Head of caudate nucleus (tissue), 42 donors: ENCODE measurements around the gene GPM6B.
A peak's percentile ranks its signal among the peaks of the same experiment; 100 is the strongest.
"Not testable (repeated sequence)": the region's sequence is repeated elsewhere in the genome, so short reads cannot be mapped to it uniquely, and the experiment has no call there.

Source experiments
- DNase-seq, 42 donors: peaks; one replicate each; pipeline versions ENCODE4 v3.0.0 to v3.0.0-alpha.2; 2020 to 2021; ENCODE audit warnings: mixed read lengths in 7 of 42
- intact Hi-C: fragments of 100-400 bp; cut with DNase I; formaldehyde crosslinking; loops from one replicate; pipeline ENCODE4 v1.15.0; 2022

The GPM6B gene

DNA sequence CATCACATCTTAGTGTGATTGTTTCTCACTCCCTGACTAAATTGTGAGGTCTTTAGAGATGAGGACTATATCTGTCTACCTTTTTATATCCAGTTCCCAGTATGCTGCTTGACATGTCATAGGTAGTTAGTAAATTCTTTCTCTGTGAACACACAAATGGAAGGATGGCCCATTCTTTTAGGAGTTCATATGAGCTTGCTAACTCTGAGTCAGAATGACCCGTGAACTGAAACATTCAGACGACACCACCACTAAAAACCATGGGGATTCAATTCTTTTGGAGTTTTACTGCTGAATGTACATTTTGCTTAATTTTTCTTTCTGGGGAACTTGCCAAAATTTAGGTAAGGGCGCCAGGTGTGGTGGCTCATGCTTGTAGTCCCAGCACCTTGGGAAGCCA, 68.4 kb downstream of the GPM6B start:
- DNase-seq = no peak
- intact Hi-C loops = loop anchor here (5.0 kb wide), 1 partner anchor 91 kb away; no protein-coding TSS in a partner anchor

DNA sequence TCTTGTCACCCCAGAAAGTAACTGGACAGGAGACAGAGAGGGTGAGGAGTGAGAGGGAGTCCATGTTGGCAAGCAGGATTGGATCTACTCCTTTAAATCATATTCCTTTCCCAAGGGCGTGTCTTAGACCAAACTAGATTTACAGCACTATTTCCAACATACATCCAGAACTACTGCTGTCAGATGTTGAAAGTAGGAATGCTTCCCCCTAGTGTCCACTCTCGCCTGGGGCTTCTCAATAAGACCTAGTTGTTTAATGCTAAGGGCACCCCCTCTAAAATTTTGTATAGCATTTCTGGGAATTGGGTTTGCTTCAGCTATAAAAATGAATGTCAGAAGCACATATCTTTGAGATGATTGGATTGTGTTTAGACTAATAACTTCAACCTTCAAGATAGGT, 69.1 kb downstream of the GPM6B start:
- intact Hi-C loops = loop anchor here (5.0 kb wide), 1 partner anchor 91 kb away; no protein-coding TSS in a partner anchor
- peak in 25 of 42 donors; percentile 12 to 79 (median 47) for DNase-seq

DNA sequence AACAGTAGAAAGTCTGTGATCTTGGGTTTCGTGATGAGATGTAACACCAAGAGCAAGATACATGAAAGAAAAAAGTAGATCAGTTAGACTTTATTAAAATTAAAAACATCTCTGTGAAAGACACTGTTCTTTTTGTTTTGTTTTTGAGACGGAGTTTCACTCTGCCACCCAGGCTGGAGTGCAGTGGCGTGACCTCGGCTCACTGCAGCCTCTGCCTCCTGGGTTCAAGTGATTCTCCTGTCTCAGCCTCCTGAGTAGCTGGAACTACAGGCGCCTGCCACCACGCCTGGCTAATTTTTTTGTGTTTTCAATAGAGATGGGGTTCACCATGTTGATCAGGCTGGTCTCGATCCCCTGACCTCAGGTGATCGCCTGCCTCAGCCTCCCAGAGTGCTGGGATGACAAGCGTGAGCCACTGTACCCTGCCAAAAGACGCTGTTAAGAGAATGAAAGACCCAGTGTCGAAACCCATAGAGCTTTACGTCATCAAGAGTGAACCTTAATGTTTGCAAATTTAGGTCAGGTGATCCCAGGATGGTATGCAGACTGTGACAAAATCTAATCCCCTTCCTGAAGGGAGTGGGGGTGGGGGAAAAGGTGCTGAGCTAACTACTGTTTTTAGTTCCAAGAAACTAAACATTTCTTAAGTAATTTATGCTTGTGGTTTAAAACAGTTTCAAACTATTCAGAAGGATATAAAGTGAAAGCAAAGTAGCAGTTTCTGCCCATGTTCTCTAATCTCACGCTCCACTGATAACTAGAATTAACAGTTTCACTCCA, 74.3 kb downstream of the GPM6B start:
- intact Hi-C loops = no loop called here
- no peak for DNase-seq

DNA sequence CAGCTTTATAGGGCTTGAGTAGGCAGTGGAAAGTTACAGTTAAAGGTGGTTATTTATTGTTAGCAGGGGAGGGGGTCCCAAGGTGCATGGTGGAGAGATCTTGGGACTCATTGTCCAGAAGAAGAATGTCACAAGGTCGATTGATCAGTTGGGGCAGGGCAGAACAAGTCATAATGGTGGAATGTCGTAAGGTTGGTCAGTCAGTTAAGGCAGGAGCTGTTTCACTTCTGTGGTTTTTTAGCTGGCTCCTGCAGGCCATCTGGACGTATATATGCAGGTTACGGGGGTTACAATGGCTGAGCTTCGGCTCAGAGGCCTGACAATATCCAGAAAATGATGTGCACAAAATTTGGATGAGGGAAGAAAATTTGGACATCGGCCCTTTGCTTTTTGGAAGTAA, 75.2 kb downstream of the GPM6B start:
- DNase-seq = no peak
- intact Hi-C loops = no loop called here

DNA sequence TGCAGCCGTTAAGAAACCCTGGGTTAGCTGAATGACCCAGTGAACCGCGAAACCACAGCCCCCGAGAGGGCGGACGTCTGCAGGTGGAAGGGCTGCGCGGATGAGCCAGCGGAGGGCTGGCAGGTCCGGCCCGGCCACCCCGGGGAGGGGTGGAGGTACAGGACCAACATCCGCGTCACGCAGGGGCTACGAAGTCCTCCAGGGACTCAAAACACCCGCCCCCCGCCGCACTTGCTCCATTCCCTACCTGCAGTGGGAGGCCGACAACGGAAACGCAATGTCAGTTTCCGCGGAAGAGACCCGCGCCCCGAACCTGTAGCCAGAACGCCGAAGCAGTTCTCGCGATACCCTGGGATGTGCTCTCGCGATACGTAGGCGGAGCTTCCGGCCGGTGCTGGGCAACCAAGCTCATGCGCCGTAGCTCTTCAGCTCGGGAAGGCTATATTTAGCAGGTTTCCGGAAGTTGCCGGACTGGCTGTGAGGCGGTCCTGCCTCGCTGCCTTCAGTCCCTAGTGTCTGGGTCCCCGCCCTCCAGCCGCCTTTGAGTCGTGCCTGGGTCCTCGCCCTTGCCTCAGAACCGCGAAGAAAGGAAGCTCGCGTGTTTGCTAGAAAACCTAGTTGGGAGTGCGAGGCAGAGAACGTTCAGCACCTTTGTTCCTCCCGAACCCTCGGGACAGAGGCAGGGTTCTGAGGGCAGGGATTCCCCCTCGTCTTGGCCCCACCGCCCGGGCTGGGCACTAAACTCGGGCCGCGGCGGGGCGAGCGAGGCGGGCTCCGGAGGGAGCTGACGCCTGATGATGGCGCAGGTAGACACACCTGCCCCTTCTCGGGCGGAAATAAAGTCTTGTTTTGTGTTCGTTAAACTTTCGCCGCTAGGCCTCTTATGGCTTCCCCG, 82.4 kb downstream of the GPM6B start, which contains the start of the genes OFD1 and TRAPPC2:
Gene OFD1 (plus strand): TSS at position 471 of the 895 bp plus-strand sequence. CDS start 324 bp downstream, at position 795.
Gene TRAPPC2 (minus strand): TSS at position 343 of the 895 bp plus-strand sequence. CDS start 14,657 bp downstream, outside the sequence.
- intact Hi-C loops = no loop called here
- DNase-seq = peak; percentile 79 to 95 (median 89)

DNA sequence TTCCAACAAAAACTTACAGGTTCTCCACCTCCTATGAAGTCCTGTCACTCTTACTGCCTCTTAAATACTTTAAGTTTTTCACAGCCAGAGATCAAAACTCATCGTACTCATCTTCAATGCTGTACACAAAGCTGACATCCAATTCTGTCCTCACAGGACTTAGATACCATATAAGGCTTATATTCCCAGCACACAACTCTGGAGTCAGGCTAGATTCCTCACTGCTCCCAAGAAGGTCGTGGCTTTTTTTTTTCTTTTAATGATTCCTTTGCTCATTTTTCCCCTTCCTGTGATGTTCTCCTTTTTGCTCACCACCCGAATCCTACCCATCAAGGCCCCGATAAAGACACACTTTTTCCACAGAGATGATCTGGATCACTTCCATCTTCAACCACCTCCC, 83.4 kb downstream of the GPM6B start:
- DNase-seq = no peak
- intact Hi-C loops = no loop called here

DNA sequence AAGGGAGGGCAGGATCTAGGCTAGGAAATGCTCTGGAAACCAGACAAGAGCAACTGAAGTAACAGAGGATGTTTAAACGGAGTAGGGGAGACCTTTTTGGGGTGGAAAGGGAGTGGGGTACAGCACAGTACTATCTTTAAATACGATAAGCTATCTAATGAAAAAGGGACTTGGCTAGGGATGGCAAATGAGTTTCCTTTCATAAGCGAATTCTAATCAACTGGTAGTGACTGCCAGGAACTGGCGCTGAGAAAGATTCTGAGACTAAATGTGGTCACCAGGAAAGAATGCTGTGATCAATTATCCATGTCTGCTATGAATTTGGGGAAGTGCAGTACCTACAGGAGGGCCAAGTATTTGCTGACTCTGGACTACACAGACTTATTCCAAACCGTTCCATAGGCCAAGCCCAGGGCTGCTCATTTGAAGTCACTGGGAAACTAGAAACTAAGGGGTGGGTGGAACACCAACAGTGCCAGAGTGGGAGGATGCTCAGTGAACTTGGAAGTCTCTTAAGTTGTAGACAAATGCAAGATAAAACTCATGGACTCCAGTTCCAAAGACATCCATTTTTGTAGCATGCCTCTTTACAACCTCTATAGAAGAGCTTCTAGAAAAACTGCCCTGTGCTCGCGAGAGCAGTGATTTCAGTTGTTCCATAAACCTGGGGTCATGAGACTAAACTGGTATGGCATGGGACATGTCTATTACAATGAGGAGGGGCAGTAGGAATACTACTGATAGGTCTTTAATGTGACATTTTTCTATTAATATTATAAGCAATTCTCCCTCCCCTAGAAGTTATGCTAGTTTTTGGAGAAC, 84.4 kb downstream of the GPM6B start:
- intact Hi-C loops = no loop called here
- no peak for DNase-seq

DNA sequence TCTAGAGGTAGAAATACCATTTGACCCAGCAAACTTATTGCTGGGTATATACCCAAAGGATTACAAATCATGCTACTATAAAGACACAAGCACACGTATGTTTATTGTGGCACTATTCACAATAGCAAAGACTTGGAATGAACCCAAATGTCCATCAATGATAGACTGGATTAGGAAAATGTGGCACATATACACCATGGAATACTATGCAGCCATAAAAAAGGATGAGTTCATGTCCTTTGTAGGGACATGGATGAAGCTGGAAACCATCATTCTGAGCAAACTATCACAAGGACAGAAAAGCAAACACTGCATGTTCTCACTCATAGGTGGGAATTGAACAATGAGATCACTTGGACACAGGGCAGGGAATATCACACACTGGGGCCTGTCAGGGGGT, 86.4 kb downstream of the GPM6B start:
- DNase-seq, intact Hi-C loops: not testable (repeated sequence)

DNA sequence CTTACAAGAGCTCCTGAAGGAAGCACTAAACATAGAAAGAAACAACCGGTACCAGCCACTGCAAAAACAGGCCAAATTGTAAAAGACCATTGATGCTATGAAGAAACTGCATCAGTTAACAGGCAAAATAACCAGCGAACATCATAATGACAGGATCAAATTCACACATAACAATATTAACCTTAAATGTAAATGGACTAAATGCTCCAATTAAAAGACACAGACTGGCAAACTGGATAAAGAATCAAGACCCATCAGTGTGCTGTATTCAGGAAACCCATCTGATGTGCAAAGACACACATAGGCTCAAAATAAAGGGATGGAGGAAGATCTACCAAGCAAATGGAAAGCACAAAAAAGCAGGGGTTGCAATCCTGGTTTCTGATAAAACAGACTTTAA, 90.3 kb downstream of the GPM6B start:
- intact Hi-C loops, DNase-seq: not testable (repeated sequence)

DNA sequence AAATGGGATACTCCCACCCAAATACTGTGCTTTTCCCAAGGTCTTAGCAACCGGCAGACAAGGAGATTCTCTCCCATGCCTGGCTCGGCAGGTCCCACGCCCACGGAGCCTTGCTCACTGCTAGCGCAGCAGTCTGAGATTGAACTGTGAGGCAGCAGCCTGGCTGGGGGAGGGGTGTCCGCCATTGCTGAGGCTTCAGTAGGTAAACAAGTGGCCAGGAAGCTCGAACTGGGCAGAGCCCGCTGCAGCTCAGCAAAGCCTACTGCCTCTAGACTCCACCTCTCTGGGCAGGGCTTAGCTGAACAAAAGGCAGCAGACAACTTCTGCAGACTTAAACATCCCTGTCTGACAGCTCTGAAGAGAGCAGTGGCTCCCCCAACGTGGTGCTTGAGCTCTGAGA, 92.0 kb downstream of the GPM6B start:
- peak in 36 of 42 donors; percentile 8 to 66 (median 40) for DNase-seq
- intact Hi-C loops = not testable (repeated sequence)

DNA sequence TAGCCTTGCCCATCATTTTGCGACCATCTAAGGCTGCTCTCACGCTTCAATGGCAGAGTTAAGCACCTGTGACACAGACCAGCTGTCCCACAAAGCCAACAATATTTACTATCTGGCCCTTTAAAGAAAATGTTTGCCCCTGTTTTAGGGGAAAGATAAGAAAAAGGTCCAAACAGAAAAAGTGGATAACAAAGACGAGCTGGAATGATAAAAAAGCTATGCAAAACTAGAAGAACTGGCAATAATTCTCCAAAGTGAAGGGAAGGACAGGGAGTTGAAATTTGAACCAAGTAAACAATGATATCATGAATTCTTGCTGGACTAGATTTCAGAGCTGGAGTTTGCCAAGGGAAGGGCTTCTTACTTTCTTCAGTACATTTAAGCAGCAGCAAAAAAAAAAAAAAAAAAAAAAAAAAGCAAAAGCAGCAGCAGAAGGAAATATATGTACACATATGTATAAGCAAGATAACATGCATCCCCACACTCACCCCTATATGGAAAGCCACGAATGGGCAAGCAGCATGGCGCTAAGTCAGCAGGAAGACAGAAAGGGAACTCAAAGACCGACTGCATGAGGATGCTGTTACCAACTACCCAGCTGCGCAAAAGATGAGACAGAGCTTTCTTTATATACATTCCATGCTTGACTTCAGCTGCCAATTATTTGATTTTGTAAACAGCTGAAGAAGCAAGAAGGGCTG, 94.9 kb downstream of the GPM6B start:
- peak in 3 of 42 donors; percentile 17 to 28 (median 25) for DNase-seq
- intact Hi-C loops = no loop called here

DNA sequence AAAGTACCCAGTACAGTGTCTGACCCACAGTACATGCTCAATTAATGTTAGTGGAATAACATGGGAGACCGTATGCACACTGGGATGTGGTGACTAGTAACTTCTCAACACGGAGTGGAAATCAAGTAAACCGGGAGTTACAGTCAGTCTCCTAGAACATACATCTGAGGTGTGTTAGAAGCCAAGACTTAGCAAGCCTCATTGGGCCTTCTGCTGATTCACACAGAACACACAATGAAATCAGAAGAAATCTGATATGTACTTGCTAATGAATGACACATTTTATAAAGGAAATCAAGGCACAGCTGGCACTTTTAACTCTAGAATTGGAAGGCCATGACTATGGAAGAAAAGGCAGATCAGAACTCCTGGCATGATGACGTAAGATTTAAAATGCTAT, 95.5 kb downstream of the GPM6B start:
- intact Hi-C loops = no loop called here
- DNase-seq = no peak
